GM19452 (cell line): ENCODE results near the gene HS1BP3.

Source experiments
- ATAC-seq: cut with Tn5 transposase; IDR thresholded peaks from one replicate; pipeline ENCODE4 v1.9.1; 2021; ENCODE audit not compliant: unreplicated experiment

HS1BP3 gene, protein sequence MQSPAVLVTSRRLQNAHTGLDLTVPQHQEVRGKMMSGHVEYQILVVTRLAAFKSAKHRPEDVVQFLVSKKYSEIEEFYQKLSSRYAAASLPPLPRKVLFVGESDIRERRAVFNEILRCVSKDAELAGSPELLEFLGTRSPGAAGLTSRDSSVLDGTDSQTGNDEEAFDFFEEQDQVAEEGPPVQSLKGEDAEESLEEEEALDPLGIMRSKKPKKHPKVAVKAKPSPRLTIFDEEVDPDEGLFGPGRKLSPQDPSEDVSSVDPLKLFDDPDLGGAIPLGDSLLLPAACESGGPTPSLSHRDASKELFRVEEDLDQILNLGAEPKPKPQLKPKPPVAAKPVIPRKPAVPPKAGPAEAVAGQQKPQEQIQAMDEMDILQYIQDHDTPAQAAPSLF

DNA sequence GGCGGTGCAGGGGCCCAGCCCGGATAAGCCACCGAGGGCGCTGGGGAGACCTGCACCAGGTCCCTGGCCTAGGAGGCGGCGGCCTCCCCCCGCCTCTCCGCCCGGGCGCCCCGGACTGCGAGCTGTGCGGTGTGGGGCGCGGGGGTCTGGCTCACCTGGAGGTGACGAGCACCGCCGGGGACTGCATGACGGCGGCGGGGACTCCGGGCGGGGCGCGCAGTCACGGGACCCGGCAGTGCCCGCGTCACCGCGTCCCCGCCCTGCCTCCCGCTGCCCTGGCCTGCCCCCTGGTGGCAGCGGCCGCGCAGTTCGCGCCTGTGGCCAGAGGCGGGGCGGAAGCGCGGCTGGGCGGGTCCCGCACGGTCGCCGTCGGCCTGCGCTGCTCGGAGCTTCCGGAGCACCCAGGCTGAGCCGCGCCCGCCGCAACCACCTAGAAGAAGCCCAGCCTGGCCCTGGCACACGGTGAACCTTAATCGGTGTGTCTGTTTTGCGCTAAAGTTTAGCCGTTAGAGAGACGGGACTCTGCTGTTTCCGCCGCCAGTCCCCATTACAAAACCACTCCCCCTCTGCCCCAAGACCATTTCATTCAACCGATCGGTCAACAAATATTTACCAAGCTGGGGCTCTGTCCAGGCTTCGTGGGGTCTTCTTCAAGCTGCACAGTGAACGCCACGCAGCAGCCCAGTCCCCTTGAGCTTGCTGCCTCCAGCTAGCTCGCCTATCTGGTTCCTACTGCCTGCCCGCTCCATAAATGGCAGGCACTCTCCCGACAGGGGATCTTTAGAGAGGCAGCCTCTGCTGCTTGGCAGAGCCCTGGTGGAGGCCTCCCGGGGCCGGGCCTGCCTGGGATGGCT lies at the start of gene HS1BP3:
TSS of gene HS1BP3 (minus strand) at position 222 of the 854 bp plus-strand sequence. CDS start at position 187, 35 bp downstream.
- peak; percentile 96 for ATAC-seq

DNA sequence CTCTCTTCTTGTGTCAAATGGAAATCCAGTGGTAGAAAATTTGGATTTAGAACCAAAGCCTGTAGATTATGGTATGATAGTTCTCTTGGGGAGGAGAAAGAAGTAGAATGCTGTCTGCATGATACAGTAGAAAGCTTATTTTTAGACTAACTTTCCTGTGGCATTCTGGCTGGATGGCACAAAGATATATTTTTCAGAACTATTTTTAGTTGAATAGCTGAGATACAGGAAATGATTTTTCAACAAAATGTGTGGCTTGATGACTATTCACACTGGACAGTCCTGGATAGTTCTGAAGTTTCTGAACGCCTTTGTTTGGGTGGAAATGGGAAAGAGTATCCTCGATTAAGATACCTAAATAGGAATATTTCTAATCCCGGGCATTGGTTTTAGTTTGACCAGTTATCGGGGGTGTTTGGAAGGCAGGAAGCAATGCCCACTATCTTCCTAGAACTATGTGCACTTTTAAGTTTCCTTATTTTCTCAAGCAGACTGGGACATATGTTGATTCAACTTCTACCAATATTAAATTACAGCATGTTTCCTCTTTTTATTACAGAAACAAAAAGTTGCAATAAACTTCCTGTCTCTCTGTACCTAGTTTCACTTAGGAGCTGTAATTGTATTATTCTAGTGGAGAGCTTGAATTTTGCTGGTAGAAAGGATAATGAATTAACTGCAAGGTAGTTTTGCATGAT lies 48.2 kb upstream of the HS1BP3 start:
- peak; percentile 57 for ATAC-seq

DNA sequence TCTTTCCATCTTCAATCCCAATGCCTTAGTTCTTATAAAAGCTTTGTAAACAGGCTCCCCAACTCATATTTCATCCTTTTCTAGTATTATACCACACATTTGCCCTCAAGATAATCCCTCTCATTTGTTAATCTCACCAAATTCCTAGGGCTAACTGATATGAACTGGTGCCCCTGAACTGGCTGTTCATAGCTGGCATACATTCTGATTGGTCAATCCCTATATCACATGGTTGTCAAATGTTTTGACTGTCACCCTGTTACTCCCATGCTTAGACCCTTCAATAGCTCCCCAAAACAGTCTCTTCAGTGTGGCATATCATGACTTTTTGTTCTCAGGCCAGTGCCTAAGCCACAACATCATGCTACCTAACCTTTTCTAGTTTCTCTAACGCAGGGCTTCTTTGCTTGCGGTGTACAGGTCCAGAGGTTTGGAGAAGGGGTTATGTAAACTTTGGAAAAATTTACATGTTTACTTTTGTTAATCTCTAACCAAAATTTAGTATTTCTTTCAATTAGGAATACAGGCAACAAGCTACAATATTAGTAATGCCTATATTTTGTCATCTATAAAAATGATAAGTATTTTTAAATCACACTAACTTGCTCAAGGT lies 46.5 kb upstream of the HS1BP3 start:
- ATAC-seq: no peak

- ATAC-seq: no peak
These were observed 45.5 kb upstream of the HS1BP3 start for GRCh38 chr2:20696366-20696765.

- no peak for ATAC-seq
These were observed 42.4 kb upstream of the HS1BP3 start for GRCh38 chr2:20693317-20693716.

DNA sequence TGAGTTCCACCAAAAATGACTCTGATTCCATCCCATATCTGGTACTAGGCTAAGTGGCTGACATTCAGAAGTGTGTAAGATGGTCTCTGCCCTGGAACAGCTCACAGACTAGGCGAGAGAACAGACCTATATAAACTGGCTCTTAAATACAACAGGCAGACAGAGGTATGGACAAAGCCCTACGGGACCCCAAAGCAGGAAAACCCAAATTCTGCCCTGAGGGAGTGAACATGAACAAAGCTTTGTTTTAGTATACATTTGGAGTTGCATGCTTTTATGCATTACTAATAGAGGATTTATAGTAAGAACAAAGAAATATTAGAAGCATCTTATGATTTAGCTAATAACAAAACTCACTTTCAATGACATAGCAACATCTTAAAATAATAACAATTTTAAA lies 41.2 kb upstream of the HS1BP3 start:
- ATAC-seq: no peak

DNA sequence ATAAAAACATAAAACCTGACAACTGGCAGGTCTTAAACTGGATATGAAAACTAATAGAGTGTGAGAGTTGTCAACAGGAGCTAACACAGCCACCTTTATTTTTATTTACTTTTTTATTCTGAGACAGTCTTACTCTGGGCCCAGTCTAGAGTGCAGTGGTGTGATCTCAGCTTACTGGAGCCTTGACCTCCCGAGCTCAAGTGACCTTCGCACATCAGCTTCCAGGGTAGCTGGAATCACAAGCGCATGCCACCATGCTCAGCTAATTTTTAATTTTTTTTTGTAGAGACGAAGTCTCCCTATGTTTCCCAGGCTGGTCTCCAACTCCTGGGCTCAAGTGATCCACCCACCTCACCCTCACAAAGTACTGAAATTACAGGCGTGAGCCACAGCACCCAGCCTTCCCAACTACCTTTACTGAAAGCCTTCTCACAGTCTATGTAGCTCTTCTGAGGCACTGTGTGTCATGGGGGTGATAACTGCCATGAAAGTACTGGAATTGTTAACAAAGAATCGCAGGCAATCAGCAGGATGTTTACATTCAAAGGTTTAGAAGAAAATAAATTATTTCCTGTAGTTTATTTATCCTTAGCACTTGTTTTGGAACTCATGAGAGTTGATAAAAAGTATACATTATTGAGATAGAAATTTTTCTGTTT lies 40.3 kb upstream of the HS1BP3 start:
- no peak for ATAC-seq

GRCh38 chr2:20689428-20690264 lies 38.7 kb upstream of the HS1BP3 start:
- no peak for ATAC-seq

DNA sequence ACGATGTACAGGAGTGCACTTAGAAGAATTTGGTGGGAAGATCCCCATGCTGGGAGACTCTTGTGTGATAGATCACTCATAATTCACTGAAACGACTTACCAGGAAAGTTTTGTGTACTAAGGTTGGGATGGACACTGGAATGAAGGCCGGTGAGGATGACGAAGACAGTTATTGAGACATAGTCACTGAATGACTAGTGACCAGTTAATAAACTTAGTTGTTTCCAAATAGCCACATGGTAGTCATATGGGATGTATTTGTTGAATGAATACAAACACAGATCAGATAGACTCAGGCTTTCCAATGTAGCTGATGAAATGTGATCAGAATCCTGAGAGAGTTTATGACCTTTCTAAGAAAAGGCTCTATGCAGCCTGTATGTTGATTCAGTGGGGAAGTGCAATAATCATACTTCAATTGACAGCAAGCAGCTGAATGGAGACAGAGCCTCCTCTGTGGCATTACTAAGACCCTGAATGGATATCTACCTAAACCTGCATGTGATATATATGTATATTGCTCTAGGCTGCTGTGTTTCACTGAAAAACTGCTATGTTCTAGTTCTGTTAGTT lies 36.4 kb upstream of the HS1BP3 start:
- no peak for ATAC-seq

GRCh38 chr2:20684581-20685063 lies 33.7 kb upstream of the HS1BP3 start:
- no peak for ATAC-seq

DNA sequence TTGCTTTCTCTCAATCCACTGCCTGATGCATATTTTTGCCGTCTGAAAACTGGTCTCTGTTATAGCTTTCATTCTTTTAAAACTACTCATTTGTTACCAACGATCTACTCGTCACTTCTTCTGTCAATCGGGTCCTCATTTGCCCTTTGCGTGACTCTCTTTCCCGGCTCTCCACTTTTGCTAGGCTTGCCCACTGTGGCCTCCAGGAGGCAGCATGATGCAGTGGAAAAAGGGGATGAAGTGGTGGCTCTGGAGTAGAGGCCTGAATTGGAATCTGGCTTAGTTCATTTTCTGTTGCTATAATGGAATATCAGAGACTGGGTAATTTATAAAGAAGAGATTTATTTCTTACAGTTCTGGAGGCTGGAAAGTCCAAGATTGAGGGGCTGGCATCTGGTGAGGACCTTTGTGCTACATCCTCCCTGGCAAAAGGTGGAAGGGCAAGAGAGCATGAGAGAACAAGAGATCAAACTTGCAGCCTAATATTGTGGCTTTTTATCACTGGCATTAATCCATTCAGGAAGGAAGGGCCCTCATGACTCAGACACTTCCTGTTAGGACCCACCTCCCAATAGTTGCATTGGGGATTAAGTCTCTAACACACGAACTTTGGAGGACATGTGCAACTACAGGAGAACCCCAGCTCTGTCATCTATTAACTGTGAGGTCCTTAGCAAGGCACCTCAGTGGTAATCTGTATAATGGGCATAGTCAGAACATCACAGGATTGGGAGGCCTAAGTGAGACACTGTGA lies 31.4 kb upstream of the HS1BP3 start:
- no peak for ATAC-seq

DNA sequence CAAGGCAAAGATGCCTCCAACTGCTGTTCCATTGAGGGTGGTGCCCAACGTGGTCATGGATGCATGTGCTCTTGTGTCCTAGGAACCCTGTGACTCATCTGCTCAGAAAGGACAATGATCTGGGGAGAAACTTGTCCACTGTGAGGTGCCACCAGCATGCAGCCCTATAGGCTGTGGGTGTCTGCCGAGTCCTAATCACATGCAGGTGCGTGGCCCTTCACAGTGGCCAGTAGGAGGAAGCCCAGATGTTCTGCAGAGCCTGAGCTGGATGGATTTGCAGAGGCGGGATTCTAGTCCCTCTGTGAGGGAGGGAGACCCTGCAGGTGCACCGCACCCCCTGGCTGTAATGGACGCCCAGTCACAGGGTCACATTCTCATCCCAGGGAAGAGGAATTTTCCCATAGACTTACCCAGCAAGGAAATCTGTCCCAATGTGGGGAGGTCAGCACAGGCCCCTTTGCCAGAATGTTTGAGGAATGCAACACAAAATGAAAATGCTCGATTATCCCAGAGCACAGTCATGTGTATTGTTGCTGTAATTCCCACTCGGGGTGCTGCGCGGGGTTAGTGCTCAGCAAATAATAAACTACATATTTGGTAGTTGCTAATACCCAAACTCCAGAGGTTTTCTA lies 30.0 kb upstream of the HS1BP3 start:
- no peak for ATAC-seq

GRCh38 chr2:20678780-20679179 lies 27.9 kb upstream of the HS1BP3 start:
- no peak for ATAC-seq

GRCh38 chr2:20678086-20678395 lies 27.1 kb upstream of the HS1BP3 start:
- no peak for ATAC-seq

DNA sequence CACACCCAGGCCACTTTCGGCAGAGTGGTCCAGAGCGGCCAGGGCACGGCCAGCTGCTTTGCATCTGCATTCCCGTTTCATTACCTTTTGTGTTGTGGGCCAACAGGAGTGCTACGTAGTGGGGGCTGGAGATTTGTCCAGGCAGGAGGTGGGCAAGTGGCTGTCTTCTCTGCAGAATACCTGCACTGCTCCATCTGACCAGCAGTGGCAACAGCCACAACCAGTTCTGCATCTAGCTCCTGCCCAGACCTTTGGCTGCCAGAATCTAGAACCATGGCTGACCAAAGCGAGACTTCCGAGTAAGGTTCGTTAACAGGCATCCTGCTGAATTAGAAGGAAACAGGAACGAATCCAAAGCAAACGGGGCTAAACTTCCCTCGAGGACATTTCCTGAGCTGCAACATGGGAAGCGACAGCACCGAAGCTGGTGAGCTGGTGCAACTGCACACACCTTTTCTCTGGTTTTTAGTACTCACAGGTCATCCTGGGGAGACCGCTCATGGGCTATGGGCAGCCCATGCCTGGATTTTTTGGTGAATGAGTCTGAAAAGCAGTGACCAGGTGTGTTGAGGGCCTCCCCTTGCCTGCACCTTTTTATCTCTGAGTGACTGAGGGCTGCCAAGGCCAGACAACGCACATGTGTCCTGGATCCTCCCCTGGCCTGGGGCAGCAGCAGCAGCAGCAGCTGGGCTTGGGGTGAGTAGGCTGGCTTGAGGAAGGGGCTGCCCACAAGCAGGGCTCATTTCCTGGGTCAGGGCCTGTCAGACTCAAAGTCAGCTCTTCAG lies 26.6 kb upstream of the HS1BP3 start:
- ATAC-seq: peak; percentile 42

GRCh38 chr2:20676353-20677215 lies 25.7 kb upstream of the HS1BP3 start:
- peak; percentile 79 for ATAC-seq
